Gastroesophageal sphincter (tissue), 4 donors: ENCODE data around the gene TMEM45A. TPM values are rescaled to one million over a fixed set of nuclear protein-coding genes. Genes with fewer than 3 reads are reported as not detected.
"Not testable (repeated sequence)": the region's sequence is repeated elsewhere in the genome, so short reads cannot be mapped to it uniquely, and the experiment has no call there.

Source experiments
- ATAC-seq: fragments of 150-250 bp; one replicate; pipeline ENCODE4 v1.9.1; 2016; ENCODE audit warnings: mild to moderate bottlenecking, moderate library complexity
- H3K27ac ChIP-seq, 4 donors: fragments of 200-600 bp; sonication (generic) in 3 of 4; 1 replicate in 3 of 4; 2 replicates in 1 of 4; pipeline ENCODE4 v1.5.1; 2016 to 2019
- H3K27me3 ChIP-seq: fragments of 200-600 bp; sonication (generic); one replicate; pipeline ENCODE4 v1.5.1; 2019
- H3K36me3 ChIP-seq, 2 donors: fragments of 200-600 bp; sonication (generic); one replicate each; pipeline ENCODE4 v1.5.1; 2019; ENCODE audit warnings: control low read depth in 1 of 2
- H3K4me1 ChIP-seq, 3 donors: fragments of 200-600 bp; sonication (generic); 1 replicate in 2 of 3; 2 replicates in 1 of 3; pipeline ENCODE4 v1.5.1; 2016 to 2019; ENCODE audit warnings: control low read depth in 2 of 3
- H3K4me3 ChIP-seq, 2 donors: fragments of 200-600 bp; sonication (generic); one replicate each; pipeline ENCODE4 v1.5.1; 2019; ENCODE audit warnings: mild to moderate bottlenecking in 1 of 2, moderate library complexity in 1 of 2
- H3K9me3 ChIP-seq, 3 donors: fragments of 200-600 bp; sonication (generic); one replicate each; pipeline ENCODE4 v1.5.1; 2017 to 2019; ENCODE audit warnings: control low read depth in 2 of 3
- CTCF ChIP-seq, 4 experiments: fragments of 200-600 bp in 2 of 4; fragments of 450-650 bp in 2 of 4; sonication (generic) in 1 of 4; IDR thresholded peaks; one replicate each; pipeline ENCODE4 v1.5.1; 2017 to 2019; ENCODE audit warnings: antibody characterized with exemption in 4 of 4, mild to moderate bottlenecking in 2 of 4, moderate library complexity in 2 of 4
- EP300 ChIP-seq: sonication (generic); formaldehyde crosslinking; IDR thresholded peaks from one replicate; pipeline ENCODE4 v1.6.1; 2017; ENCODE audit warnings: antibody characterized with exemption, mild to moderate bottlenecking
- POLR2A ChIP-seq, 2 donors: fragments of 450-650 bp; IDR thresholded peaks; one replicate each; pipeline ENCODE4 v1.6.1; 2017; ENCODE audit warnings: antibody characterized with exemption in 2 of 2, mild to moderate bottlenecking in 2 of 2, moderate library complexity in 1 of 2
- POLR2AphosphoS5 ChIP-seq: sonication (generic); formaldehyde crosslinking; IDR thresholded peaks from one replicate; pipeline ENCODE4 v1.6.1; 2017; ENCODE audit warnings: antibody characterized with exemption
- WGBS, 2 donors: methylation state at CpG; one replicate each; pipeline ENCODE4 v1.1.5; 2018; ENCODE audit warnings: low coverage in 1 of 2; 5-methylcytosine and 5-hydroxymethylcytosine counted together
- total RNA-seq, 4 donors: library from RNA; depleted of rRNA; stranded (reverse); fragments of >200 nt; gene quantifications; one replicate each; pipeline ENCODE4 v1.1.0, GENCODE V29; 2016

Gene TMEM45A
- total RNA-seq, 4 donors from 2014 or later = 8.9 to 18.4 (median 17.6) TPM

- no peak overlapping the region for H3K4me3 ChIP-seq
- no peaks in the 10 kb centered on the region for H3K9me3 ChIP-seq
- H3K4me1 ChIP-seq = no peaks in the 10 kb centered on the region
- peaks cover 0 to 17% of the 10 kb centered on the region in 2 donors for H3K36me3 ChIP-seq
- ATAC-seq = no peak
- no peaks in the 10 kb centered on the region for H3K27me3 ChIP-seq
- no peak overlapping the region for H3K27ac ChIP-seq
- TF ChIP-seq POLR2AphosphoS5 (no peak), CTCF (IDR thresholded peaks at IDR 0.05) (no peak), POLR2A (IDR thresholded peaks at IDR 0.05) (no peak), EP300 (no peak)
- 100% methylated on average over 2 to 4 of the region's 6 CpGs for WGBS, 2 donors
Observed at GRCh38 chr3:100575704-100576103, 83.3 kb downstream of the TMEM45A start.

GRCh38 chr3:100577382-100578008 lies 85.1 kb downstream of the TMEM45A start:
- no peak for ATAC-seq
- no peak overlapping the region for H3K27ac ChIP-seq
- TF ChIP-seq CTCF (IDR thresholded peaks at IDR 0.05) = no peak
- H3K4me1 ChIP-seq = no peaks in the 10 kb centered on the region
- H3K27me3 ChIP-seq = no peaks in the 10 kb centered on the region
- peaks cover 0 to 13% of the 10 kb centered on the region in 2 donors for H3K36me3 ChIP-seq
- H3K4me3 ChIP-seq = no peak overlapping the region
- no peaks in the 10 kb centered on the region for H3K9me3 ChIP-seq
- WGBS, 2 donors = 100% methylated on average over 1 of the region's 1 CpG

- no peak for TF ChIP-seq CTCF (IDR thresholded peaks at IDR 0.05)
- no peak for TF ChIP-seq POLR2A (IDR thresholded peaks at IDR 0.05)
- no peak for TF ChIP-seq POLR2AphosphoS5
- no peak for TF ChIP-seq EP300
- H3K27ac ChIP-seq = no peak overlapping the region
- H3K4me3 ChIP-seq = no peak overlapping the region
- peaks cover 0 to 13% of the 10 kb centered on the region in 2 donors for H3K36me3 ChIP-seq
- H3K9me3 ChIP-seq = no peaks in the 10 kb centered on the region
- H3K27me3 ChIP-seq = no peaks in the 10 kb centered on the region
- no peak for ATAC-seq
- H3K4me1 ChIP-seq = no peaks in the 10 kb centered on the region
Observed at GRCh38 chr3:100578646-100579045, 86.2 kb downstream of the TMEM45A start.

GRCh38 chr3:100580147-100580546 lies 87.7 kb downstream of the TMEM45A start:
- no peak for ATAC-seq
- Histone ChIP-seq H3K27me3 (no peaks in the 10 kb centered on the region), H3K4me1 (no peaks in the 10 kb centered on the region), H3K9me3 (no peaks in the 10 kb centered on the region), H3K27ac (no peak overlapping the region), H3K36me3 (peaks cover 0 to 13% of the 10 kb centered on the region in 2 donors), H3K4me3 (no peak overlapping the region)
- WGBS, 2 donors = 28 to 53% methylated on average over 2 of the region's 2 CpGs
- no peak for TF ChIP-seq POLR2A (IDR thresholded peaks at IDR 0.05)
- TF ChIP-seq POLR2AphosphoS5 = no peak
- TF ChIP-seq CTCF (IDR thresholded peaks at IDR 0.05) = no peak
- no peak for TF ChIP-seq EP300

GRCh38 chr3:100581650-100582049 lies 89.2 kb downstream of the TMEM45A start:
- Histone ChIP-seq H3K27ac (no peak overlapping the region), H3K9me3 (no peaks in the 10 kb centered on the region), H3K4me3 (no peak overlapping the region), H3K27me3 (no peaks in the 10 kb centered on the region), H3K36me3 (peaks cover 0 to 13% of the 10 kb centered on the region in 2 donors), H3K4me1 (no peaks in the 10 kb centered on the region)
- no peak for TF ChIP-seq POLR2A (IDR thresholded peaks at IDR 0.05)
- TF ChIP-seq POLR2AphosphoS5 = no peak
- no peak for TF ChIP-seq CTCF (IDR thresholded peaks at IDR 0.05)
- TF ChIP-seq EP300 = no peak
- no peak for ATAC-seq
- 60% methylated on average over 1 of the region's 1 CpG; no CpG with 5 or more reads in 1 of the 2 donors for WGBS, 2 donors

GRCh38 chr3:100582157-100582556 lies 89.7 kb downstream of the TMEM45A start:
- not testable (repeated sequence) for H3K27ac ChIP-seq, H3K4me3 ChIP-seq, H3K27me3 ChIP-seq, H3K4me1 ChIP-seq, ATAC-seq, H3K9me3 ChIP-seq
- 89 to 90% methylated on average over 6 to 7 of the region's 10 CpGs for WGBS, 2 donors
- peaks cover 0 to 13% of the 10 kb centered on the region in 2 donors for H3K36me3 ChIP-seq
